Measurements from ENCODE around the gene PSMA6. TPM values are rescaled to one million over a fixed set of nuclear protein-coding genes. Genes with fewer than 3 reads are reported as not detected.
A peak's percentile ranks its signal among the peaks of the same experiment; 100 is the strongest.

Gene PSMA6
- total and polyA plus RNA-seq, 2 of the 13 experiments (the other 11 are each of a cell fraction or from before 2014, with no cell fraction given), result 525 to 1,109 TPM

DNA sequence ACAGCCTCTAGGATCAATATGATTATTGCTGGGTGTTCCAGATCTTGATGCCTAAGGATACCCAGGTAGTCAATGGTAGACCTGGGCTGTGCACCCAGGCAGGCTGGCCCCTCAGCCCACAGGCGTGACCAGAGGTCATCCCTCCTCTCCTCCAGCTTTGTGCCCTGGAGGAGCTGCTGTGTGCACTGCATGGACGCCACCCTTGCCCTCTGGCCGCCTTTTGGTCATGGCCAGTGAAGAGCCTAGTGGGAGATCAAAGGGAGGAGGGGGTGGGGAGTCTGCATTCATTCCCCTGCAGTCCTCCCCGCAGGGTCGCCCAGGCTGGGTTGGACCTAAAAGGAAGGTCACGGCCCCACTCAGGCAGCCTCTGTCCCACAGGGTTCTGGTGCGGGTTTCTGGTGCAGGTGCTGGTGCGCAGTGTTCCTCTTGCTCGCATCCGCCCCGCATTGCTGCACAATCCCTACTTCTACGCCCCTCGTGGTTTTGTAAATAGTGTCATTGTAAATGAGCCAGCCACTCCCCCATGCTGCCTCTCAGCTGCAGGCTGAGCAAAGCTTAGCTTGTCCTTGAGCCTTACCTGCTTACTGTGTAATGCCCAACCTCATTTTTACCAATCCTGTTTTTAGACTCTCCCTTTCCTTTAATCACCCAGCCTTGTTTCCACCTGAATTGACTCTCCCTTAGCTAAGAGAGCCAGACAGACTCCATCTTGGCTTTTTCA lies 55.3 kb downstream of the PSMA6 start (continued):
- TF ChIP-seq, protein P1, sequence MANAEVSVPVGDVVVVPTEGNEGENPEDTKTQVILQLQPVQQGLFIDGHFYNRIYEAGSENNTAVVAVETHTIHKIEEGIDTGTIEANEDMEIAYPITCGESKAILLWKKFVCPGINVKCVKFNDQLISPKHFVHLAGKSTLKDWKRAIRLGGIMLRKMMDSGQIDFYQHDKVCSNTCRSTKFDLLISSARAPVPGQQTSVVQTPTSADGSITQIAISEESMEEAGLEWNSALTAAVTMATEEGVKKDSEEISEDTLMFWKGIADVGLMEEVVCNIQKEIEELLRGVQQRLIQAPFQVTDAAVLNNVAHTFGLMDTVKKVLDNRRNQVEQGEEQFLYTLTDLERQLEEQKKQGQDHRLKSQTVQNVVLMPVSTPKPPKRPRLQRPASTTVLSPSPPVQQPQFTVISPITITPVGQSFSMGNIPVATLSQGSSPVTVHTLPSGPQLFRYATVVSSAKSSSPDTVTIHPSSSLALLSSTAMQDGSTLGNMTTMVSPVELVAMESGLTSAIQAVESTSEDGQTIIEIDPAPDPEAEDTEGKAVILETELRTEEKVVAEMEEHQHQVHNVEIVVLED (CRISPR knock-in tag; IDR thresholded peaks at IDR 0.05; ENCODE audit: borderline replicate concordance), result peak; percentile 85
- TF ChIP-seq, protein P2, sequence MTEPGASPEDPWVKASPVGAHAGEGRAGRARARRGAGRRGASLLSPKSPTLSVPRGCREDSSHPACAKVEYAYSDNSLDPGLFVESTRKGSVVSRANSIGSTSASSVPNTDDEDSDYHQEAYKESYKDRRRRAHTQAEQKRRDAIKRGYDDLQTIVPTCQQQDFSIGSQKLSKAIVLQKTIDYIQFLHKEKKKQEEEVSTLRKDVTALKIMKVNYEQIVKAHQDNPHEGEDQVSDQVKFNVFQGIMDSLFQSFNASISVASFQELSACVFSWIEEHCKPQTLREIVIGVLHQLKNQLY (CRISPR knock-in tag; IDR thresholded peaks at IDR 0.05), result peak; percentile 84
- TF ChIP-seq ZBTB1 (CRISPR knock-in tag; IDR thresholded peaks at IDR 0.05; ENCODE audit: borderline replicate concordance) (peak; percentile 95), REPIN1 (CRISPR knock-in tag; IDR thresholded peaks at IDR 0.05; ENCODE audit: borderline replicate concordance, low read depth) (peak; percentile 99), POGZ (CRISPR knock-in tag; IDR thresholded peaks at IDR 0.05) (peak; percentile 97), ZBTB3 (CRISPR knock-in tag; IDR thresholded peaks at IDR 0.05; ENCODE audit: borderline replicate concordance, low read depth) (peak; percentile 99; the same call in 1 of the 2 replicates), SMAD9 (CRISPR knock-in tag; IDR thresholded peaks at IDR 0.05) (peak; percentile 78; the same call in 1 of the 2 replicates), KMT2A (CRISPR knock-in tag; IDR thresholded peaks at IDR 0.05) (peak; percentile 78), ELF3 (CRISPR knock-in tag; IDR thresholded peaks at IDR 0.05) (peak; percentile 87), SP2 (CRISPR knock-in tag; IDR thresholded peaks at IDR 0.05) (no peak), FOSL1 (CRISPR knock-in tag; IDR thresholded peaks at IDR 0.05; ENCODE audit: borderline replicate concordance) (no peak), TCF7L2 (IDR thresholded peaks at IDR 0.05; ENCODE audit: low read depth, low read length) (peak; percentile 96), NCOR1 (IDR thresholded peaks at IDR 0.05; ENCODE audit: borderline replicate concordance, low read length) (peak; percentile 98), ETV6 (CRISPR knock-in tag; conservative IDR thresholded peaks at IDR 0.05) (peak; percentile 84; the same call in 1 of the 2 replicates), ZNF792 (CRISPR knock-in tag; IDR thresholded peaks at IDR 0.05) (peak; percentile 95), CHD4 (IDR thresholded peaks at IDR 0.05; ENCODE audit: borderline replicate concordance, low read length) (0 out of 2 replicates have a peak, but pooled peaks have one; percentile 28), ATF7-NPFF (CRISPR knock-in tag; IDR thresholded peaks at IDR 0.05; ENCODE audit: low read depth) (peak; percentile 95)
- TF ChIP-seq, protein P3, sequence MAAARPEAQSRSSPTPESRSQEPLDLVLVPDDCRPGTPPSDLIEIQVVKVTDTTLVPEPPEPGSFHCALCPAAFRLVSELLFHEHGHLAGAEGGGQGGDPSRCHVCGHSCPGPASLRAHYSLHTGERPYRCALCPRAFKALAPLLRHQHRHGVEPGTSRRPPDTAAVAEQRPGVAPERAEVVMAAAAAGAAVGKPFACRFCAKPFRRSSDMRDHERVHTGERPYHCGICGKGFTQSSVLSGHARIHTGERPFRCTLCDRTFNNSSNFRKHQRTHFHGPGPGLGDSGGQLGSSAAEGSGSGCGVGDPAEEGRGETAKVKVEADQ (CRISPR knock-in tag; IDR thresholded peaks at IDR 0.05; ENCODE audit: borderline replicate concordance), result peak; percentile 85; the same call in 1 of the 2 replicates
- TF ChIP-seq, protein P4, sequence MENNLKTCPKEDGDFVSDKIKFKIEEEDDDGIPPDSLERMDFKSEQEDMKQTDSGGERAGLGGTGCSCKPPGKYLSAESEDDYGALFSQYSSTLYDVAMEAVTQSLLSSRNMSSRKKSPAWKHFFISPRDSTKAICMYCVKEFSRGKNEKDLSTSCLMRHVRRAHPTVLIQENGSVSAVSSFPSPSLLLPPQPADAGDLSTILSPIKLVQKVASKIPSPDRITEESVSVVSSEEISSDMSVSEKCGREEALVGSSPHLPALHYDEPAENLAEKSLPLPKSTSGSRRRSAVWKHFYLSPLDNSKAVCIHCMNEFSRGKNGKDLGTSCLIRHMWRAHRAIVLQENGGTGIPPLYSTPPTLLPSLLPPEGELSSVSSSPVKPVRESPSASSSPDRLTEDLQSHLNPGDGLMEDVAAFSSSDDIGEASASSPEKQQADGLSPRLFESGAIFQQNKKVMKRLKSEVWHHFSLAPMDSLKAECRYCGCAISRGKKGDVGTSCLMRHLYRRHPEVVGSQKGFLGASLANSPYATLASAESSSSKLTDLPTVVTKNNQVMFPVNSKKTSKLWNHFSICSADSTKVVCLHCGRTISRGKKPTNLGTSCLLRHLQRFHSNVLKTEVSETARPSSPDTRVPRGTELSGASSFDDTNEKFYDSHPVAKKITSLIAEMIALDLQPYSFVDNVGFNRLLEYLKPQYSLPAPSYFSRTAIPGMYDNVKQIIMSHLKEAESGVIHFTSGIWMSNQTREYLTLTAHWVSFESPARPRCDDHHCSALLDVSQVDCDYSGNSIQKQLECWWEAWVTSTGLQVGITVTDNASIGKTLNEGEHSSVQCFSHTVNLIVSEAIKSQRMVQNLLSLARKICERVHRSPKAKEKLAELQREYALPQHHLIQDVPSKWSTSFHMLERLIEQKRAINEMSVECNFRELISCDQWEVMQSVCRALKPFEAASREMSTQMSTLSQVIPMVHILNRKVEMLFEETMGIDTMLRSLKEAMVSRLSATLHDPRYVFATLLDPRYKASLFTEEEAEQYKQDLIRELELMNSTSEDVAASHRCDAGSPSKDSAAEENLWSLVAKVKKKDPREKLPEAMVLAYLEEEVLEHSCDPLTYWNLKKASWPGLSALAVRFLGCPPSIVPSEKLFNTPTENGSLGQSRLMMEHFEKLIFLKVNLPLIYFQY (CRISPR knock-in tag; IDR thresholded peaks at IDR 0.05; ENCODE audit: borderline replicate concordance), result peak; percentile 82
- TF ChIP-seq, protein P5, sequence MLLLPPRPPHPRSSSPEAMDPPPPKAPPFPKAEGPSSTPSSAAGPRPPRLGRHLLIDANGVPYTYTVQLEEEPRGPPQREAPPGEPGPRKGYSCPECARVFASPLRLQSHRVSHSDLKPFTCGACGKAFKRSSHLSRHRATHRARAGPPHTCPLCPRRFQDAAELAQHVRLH (CRISPR knock-in tag; IDR thresholded peaks at IDR 0.05; ENCODE audit: borderline replicate concordance, low read depth), result peak; percentile 95
- TF ChIP-seq, protein P6, sequence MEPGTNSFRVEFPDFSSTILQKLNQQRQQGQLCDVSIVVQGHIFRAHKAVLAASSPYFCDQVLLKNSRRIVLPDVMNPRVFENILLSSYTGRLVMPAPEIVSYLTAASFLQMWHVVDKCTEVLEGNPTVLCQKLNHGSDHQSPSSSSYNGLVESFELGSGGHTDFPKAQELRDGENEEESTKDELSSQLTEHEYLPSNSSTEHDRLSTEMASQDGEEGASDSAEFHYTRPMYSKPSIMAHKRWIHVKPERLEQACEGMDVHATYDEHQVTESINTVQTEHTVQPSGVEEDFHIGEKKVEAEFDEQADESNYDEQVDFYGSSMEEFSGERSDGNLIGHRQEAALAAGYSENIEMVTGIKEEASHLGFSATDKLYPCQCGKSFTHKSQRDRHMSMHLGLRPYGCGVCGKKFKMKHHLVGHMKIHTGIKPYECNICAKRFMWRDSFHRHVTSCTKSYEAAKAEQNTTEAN (CRISPR knock-in tag; conservative IDR thresholded peaks at IDR 0.05), result peak; percentile 97
